HG03095 (cell line): Measurements from ENCODE around the gene FHL1.

Source experiments
- ATAC-seq: cut with Tn5 transposase; IDR thresholded peaks from one replicate; pipeline ENCODE4 v1.9.1; 2021; ENCODE audit warnings: moderate library complexity; ENCODE audit not compliant: unreplicated experiment

FHL1 gene

GRCh38 chrX:136251041-136251991 lies 104.0 kb downstream of the FHL1 start, which contains the start of gene MAP7D3:
Gene MAP7D3, minus strand, starts transcription at chrX:136251400. Its CDS starts 42 bp downstream, at chrX:136251358.
- peak; percentile 83 for ATAC-seq

- no peak for ATAC-seq
Observed at GRCh38 chrX:136255541-136255940, 108.2 kb downstream of the FHL1 start.

DNA sequence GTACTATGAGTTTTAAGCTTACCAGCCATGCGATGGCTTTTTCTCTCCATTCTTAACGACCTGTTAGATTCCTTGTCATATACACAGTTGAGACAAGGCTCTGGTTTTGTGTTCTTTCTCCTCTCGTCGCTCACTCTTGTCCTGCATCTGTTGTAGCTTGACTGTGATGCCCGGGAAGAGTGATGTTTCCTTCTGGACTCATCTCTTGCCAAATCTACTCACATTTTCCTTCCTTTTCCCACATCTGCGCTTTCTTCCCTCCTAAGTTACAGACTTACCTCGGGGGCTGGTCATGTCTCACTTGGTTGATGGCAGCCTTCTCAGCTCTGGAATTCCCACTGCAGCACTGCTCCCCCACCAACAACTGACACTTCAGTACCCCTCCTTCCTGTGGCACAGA lies 108.7 kb downstream of the FHL1 start:
- no peak for ATAC-seq

- ATAC-seq = no peak
Observed at GRCh38 chrX:136258951-136259350, 111.6 kb downstream of the FHL1 start.

GRCh38 chrX:136259543-136259942 lies 112.2 kb downstream of the FHL1 start:
- no peak for ATAC-seq

- no peak for ATAC-seq
Observed at GRCh38 chrX:136260776-136261175, 113.4 kb downstream of the FHL1 start.
